Vagina (tissue), 2 donors: ENCODE results near the gene TRANK1.

Experiments used
- CTCF ChIP-seq, 3 experiments: fragments of 450-650 bp in 2 of 3; fragments of 200-600 bp in 1 of 3; sonication (generic) in 1 of 3; IDR thresholded peaks; one replicate each; pipeline ENCODE4 v1.5.1; 2017 to 2019; ENCODE audit warnings: antibody characterized with exemption in 3 of 3, mild to moderate bottlenecking in 2 of 3, moderate library complexity in 2 of 3
- POLR2A ChIP-seq, 2 donors: fragments of 450-650 bp; IDR thresholded peaks; one replicate each; pipeline ENCODE4 v1.6.1; 2017; ENCODE audit warnings: antibody characterized with exemption in 2 of 2, mild to moderate bottlenecking in 2 of 2, moderate library complexity in 2 of 2
- POLR2AphosphoS5 ChIP-seq, 2 donors: sonication (generic); formaldehyde crosslinking; IDR thresholded peaks; one replicate each; pipeline ENCODE4 v1.9.0; 2017; ENCODE audit warnings: antibody characterized with exemption in 2 of 2, mild to moderate bottlenecking in 2 of 2, low read depth in 1 of 2; ENCODE audit not compliant: insufficient read depth in 1 of 2

GRCh38 chr3:36903119-36903882 lies 41.6 kb downstream of the TRANK1 start:
- TF ChIP-seq CTCF (IDR thresholded peaks at IDR 0.05) (no peak), POLR2AphosphoS5 (IDR thresholded peaks at IDR 0.05; ENCODE audit: insufficient read depth in 1 of 2, low read depth in 1 of 2) (no peak), POLR2A (IDR thresholded peaks at IDR 0.05) (no peak)
